Measurements from ENCODE around the gene DPH2. TPM values are rescaled to one million over a fixed set of nuclear protein-coding genes. Genes with fewer than 3 reads are reported as not detected.

Gene DPH2
- total and polyA plus RNA-seq, 10 of the 15 experiments (the other 5 are each of a cell fraction or from before 2014, with no cell fraction given) = 13.1 to 82.9 (median 52.0) TPM

GRCh38 chr1:43930168-43930948 lies 39.5 kb upstream of the DPH2 start:
- H3K4me2 ChIP-seq (ENCODE audit: control insufficient read depth, insufficient read depth) = no peak overlapping the region
- DNase-seq (ENCODE audit: low read depth, low spot score) (no peak), FAIRE-seq (no peak), ATAC-seq (peak; percentile 39)
- H3K36me3 ChIP-seq (ENCODE audit: control insufficient read depth in 2 of 2, insufficient read depth in 2 of 2, low read length in 1 of 2) = no peaks in the 10 kb centered on the region
- no peak overlapping the region for H3K4me3 ChIP-seq
- no peaks in the 10 kb centered on the region for H3K27me3 ChIP-seq (replicated peaks in 1 of 2; ENCODE audit: control insufficient read depth in 2 of 2, insufficient read depth in 2 of 2, low read length in 1 of 2)
- CTCF ChIA-PET = interaction anchor here (0.6 to 19.3 kb wide), 11 partner anchors 10 to 703 kb away, joined by 3 to 1117 read pairs (median 3); no protein-coding TSS in a partner anchor
- TF ChIP-seq SMC3 (IDR thresholded peaks at IDR 0.05; ENCODE audit: borderline replicate concordance, low read length) (peak; percentile 47; the same call in 1 of the 2 replicates), IRF4 (IDR thresholded peaks at IDR 0.05; ENCODE audit: low read depth, low read length) (no peak), TARDBP (IDR thresholded peaks at IDR 0.05; ENCODE audit: borderline replicate concordance) (no peak), MYB (IDR thresholded peaks at IDR 0.05; ENCODE audit: borderline replicate concordance, low read depth, low read length) (no peak), CHD1 (IDR thresholded peaks at IDR 0.05; ENCODE audit: low read depth, low read length) (no peak), TCF3 (IDR thresholded peaks at IDR 0.05; ENCODE audit: borderline replicate concordance, insufficient read depth, low read depth, low read length) (no peak), TCF7 (IDR thresholded peaks at IDR 0.05; ENCODE audit: borderline replicate concordance) (no peak), FOXM1 (IDR thresholded peaks at IDR 0.05; ENCODE audit: low read depth, low read length) (no peak), CTCF (IDR thresholded peaks at IDR 0.05 in 2 of 3, conservative IDR thresholded peaks at IDR 0.05 in 1 of 3; ENCODE audit: control insufficient read depth in 2 of 3, extremely low read depth in 1 of 3, insufficient read depth in 1 of 3, low read depth in 3 of 3, low read length in 3 of 3) (peak; percentile 42 to 65 (median 63)), ZSCAN29 (IDR thresholded peaks at IDR 0.05) (no peak), YY1 (IDR thresholded peaks at IDR 0.05; ENCODE audit: low read depth, low read length) (no peak), EED (IDR thresholded peaks at IDR 0.05; ENCODE audit: low read depth) (no peak), RELA (IDR thresholded peaks at IDR 0.05; ENCODE audit: borderline replicate concordance, partially characterized antibody) (no peak), HDGF (IDR thresholded peaks at IDR 0.05) (no peak)
- TF ChIP-seq, protein P1, sequence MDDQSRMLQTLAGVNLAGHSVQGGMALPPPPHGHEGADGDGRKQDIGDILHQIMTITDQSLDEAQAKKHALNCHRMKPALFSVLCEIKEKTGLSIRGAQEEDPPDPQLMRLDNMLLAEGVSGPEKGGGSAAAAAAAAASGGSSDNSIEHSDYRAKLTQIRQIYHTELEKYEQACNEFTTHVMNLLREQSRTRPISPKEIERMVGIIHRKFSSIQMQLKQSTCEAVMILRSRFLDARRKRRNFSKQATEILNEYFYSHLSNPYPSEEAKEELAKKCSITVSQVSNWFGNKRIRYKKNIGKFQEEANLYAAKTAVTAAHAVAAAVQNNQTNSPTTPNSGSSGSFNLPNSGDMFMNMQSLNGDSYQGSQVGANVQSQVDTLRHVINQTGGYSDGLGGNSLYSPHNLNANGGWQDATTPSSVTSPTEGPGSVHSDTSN (IDR thresholded peaks at IDR 0.05; ENCODE audit: insufficient replicate concordance, low read depth, low read length) = no peak
- H4K20me1 ChIP-seq (ENCODE audit: control insufficient read depth, insufficient read depth) = no peaks in the 10 kb centered on the region
- no TSS peak for BruUV-seq (replicated peaks)
- in situ Hi-C loops (cut with MboI) = loop anchor here (5.0 kb wide), 1 partner anchor 168 kb away; no protein-coding TSS in a partner anchor
- SMC1A ChIA-PET (ENCODE audit: uncharacterized antibody, unreplicated experiment) = interaction anchor here (1.0 to 6.1 kb wide), 3 partner anchors 15 to 166 kb away, joined by 3 to 65 read pairs (median 8); no protein-coding TSS in a partner anchor
- 91% methylated on average over 10 of the region's 10 CpGs for WGBS (ENCODE audit: insufficient coverage, insufficient replicate concordance, low lambda C conversion rate, missing lambda C conversion rate)
- H3K79me2 ChIP-seq (ENCODE audit: control insufficient read depth, insufficient read depth, low read length) = no peaks in the 10 kb centered on the region
- H3K27ac ChIP-seq (ENCODE audit: control insufficient read depth, insufficient read depth) = no peak overlapping the region
- no peaks in the 10 kb centered on the region for H3K9me3 ChIP-seq (replicated peaks; ENCODE audit: control insufficient read depth, insufficient read depth, low read length)
- H2AFZ ChIP-seq (ENCODE audit: control insufficient read depth, low read depth, low read length) = no peak overlapping the region
- peaks cover 11% of the 10 kb centered on the region for H3K4me1 ChIP-seq (ENCODE audit: control insufficient read depth, insufficient read depth, low read length)
- no peak overlapping the region for H3K9ac ChIP-seq (ENCODE audit: control insufficient read depth, insufficient read depth, low read length)
- RAD21 ChIA-PET (ENCODE audit: unreplicated experiment) = interaction anchor here (0.9 to 13.3 kb wide), 4 partner anchors 15 to 164 kb away, joined by 3 to 587 read pairs (median 4); no protein-coding TSS in a partner anchor
- POLR2A ChIA-PET = interaction anchor here (0.5 to 1.1 kb wide), 2 partner anchors 167 to 170 kb away, joined by 3 read pairs; no protein-coding TSS in a partner anchor
- intact Hi-C loops (cut with micrococcal nuclease; ENCODE audit: unreplicated experiment) = loop anchor here (5.0 kb wide), 1 partner anchor 93 kb away; no protein-coding TSS in a partner anchor

All from GM12878 (cell line).